HG03175 (cell line): Measurements from ENCODE around the gene RUSF1.

Experiments used
- ATAC-seq: cut with Tn5 transposase; IDR thresholded peaks from one replicate; pipeline ENCODE4 v1.9.1; 2021; ENCODE audit warnings: mild to moderate bottlenecking, moderate library complexity; ENCODE audit not compliant: unreplicated experiment

RUSF1 gene

GRCh38 chr16:31471241-31471874 lies 36.8 kb downstream of the RUSF1 start:
- no peak for ATAC-seq

- no peak for ATAC-seq
Observed at GRCh38 chr16:31470615-31471014, 37.6 kb downstream of the RUSF1 start.

- no peak for ATAC-seq
Observed at GRCh38 chr16:31467858-31468257, 40.3 kb downstream of the RUSF1 start.

- ATAC-seq: peak; percentile 64
Observed at GRCh38 chr16:31467151-31467773, 40.9 kb downstream of the RUSF1 start.

- no peak for ATAC-seq
Observed at GRCh38 chr16:31466381-31466841, 41.8 kb downstream of the RUSF1 start.

GRCh38 chr16:31465788-31466370 lies 42.3 kb downstream of the RUSF1 start:
- ATAC-seq: no peak

- ATAC-seq: no peak
Observed at GRCh38 chr16:31464781-31465260, 43.4 kb downstream of the RUSF1 start.

GRCh38 chr16:31464348-31464769 lies 43.8 kb downstream of the RUSF1 start:
- no peak for ATAC-seq

- ATAC-seq: no peak
Observed at GRCh38 chr16:31461921-31462804, 46.0 kb downstream of the RUSF1 start.

- no peak for ATAC-seq
Observed at GRCh38 chr16:31461201-31461920, 46.8 kb downstream of the RUSF1 start.

GRCh38 chr16:31460582-31461002 lies 47.6 kb downstream of the RUSF1 start:
- no peak for ATAC-seq

- ATAC-seq: peak; percentile 69
Observed at GRCh38 chr16:31459687-31460581, 48.3 kb downstream of the RUSF1 start.

GRCh38 chr16:31458844-31459686 lies 49.1 kb downstream of the RUSF1 start, which contains the start of gene ARMC5:
Gene ARMC5 (plus strand): TSS chr16:31459501. CDS start chr16:31459525, 24 bp downstream.
- ATAC-seq: peak; percentile 67

- ATAC-seq: peak; percentile 19
Observed at GRCh38 chr16:31458073-31458843, 49.9 kb downstream of the RUSF1 start.

- ATAC-seq: no peak
Observed at GRCh38 chr16:31456988-31457360, 51.2 kb downstream of the RUSF1 start.

- no peak for ATAC-seq
Observed at GRCh38 chr16:31455601-31456314, 52.4 kb downstream of the RUSF1 start.
